OCI-LY1 (cell line): ENCODE data around the gene FCN1.

Experiments used
- H2AFZ ChIP-seq: fragments of 200-600 bp; sonication (generic), shearing (Covaris generic); 2 replicates; pipeline ENCODE4 v1.6.0; 2014; ENCODE audit warnings: antibody characterized with exemption, mild to moderate bottlenecking, low read length
- H3F3A ChIP-seq: fragments of 200-600 bp; sonication (generic), shearing (Covaris generic); 2 replicates; pipeline ENCODE4 v1.6.0; 2014; ENCODE audit warnings: mild to moderate bottlenecking, antibody characterized with exemption, low read length, moderate library complexity; ENCODE audit not compliant: insufficient read depth
- H3K27ac ChIP-seq: fragments of 200-600 bp; sonication (generic); 2 replicates; pipeline ENCODE4 v1.5.1; 2014; ENCODE audit warnings: low read length, mixed run types, mild to moderate bottlenecking, low read depth; ENCODE audit not compliant: poor library complexity, severe bottlenecking
- H3K27me3 ChIP-seq: fragments of 200-600 bp; sonication (generic); 2 replicates; pipeline ENCODE4 v1.6.0; 2014; ENCODE audit warnings: antibody characterized with exemption, mild to moderate bottlenecking, low read length, moderate library complexity; ENCODE audit not compliant: insufficient read depth
- H3K36me3 ChIP-seq: fragments of 200-600 bp; sonication (generic); 2 replicates; pipeline ENCODE4 v1.6.1; 2014; ENCODE audit warnings: mild to moderate bottlenecking, antibody characterized with exemption, low read length, moderate library complexity, mixed read lengths; ENCODE audit not compliant: insufficient read depth
- H3K4me1 ChIP-seq: fragments of 200-600 bp; sonication (generic); 2 replicates; pipeline ENCODE4 v1.5.1; 2014; ENCODE audit warnings: mild to moderate bottlenecking, low read length, moderate library complexity; ENCODE audit not compliant: insufficient read depth, severe bottlenecking
- H3K4me2 ChIP-seq: fragments of 200-600 bp; sonication (generic), shearing (Covaris generic); 2 replicates; pipeline ENCODE4 v1.6.1; 2014; ENCODE audit warnings: low read length
- H3K4me3 ChIP-seq: fragments of 200-600 bp; sonication (generic); 2 replicates; pipeline ENCODE4 v1.5.1; 2014; ENCODE audit warnings: low read length, low read depth, mild to moderate bottlenecking, mixed read lengths; ENCODE audit not compliant: poor library complexity, severe bottlenecking
- H3K79me2 ChIP-seq: fragments of 200-600 bp; shearing (Covaris generic); 2 replicates; pipeline ENCODE4 v1.6.1; 2016; ENCODE audit warnings: mixed run types, low read length, mixed read lengths; ENCODE audit not compliant: insufficient read depth
- H3K9ac ChIP-seq: fragments of 200-600 bp; sonication (generic), shearing (Covaris generic); 2 replicates; pipeline ENCODE4 v1.6.1; 2014; ENCODE audit warnings: mild to moderate bottlenecking, low read length, mixed read lengths
- H3K9me2 ChIP-seq: fragments of 200-600 bp; sonication (generic), shearing (Covaris generic); 2 replicates; pipeline ENCODE4 v1.6.1; 2014; ENCODE audit warnings: low read depth, mild to moderate bottlenecking, low read length, mixed read lengths
- H3K9me3 ChIP-seq: fragments of 200-600 bp; shearing (Covaris generic); 2 replicates; pipeline ENCODE4 v1.6.1; 2014; ENCODE audit warnings: low read length, mixed read lengths
- H4K20me1 ChIP-seq: fragments of 200-600 bp; sonication (generic), shearing (Covaris generic); 2 replicates; pipeline ENCODE4 v1.6.0; 2016; ENCODE audit warnings: mild to moderate bottlenecking, low read length; ENCODE audit not compliant: insufficient read depth
- CTCF ChIP-seq: fragments of 200-600 bp; sonication (generic), shearing (Covaris generic); IDR thresholded peaks from 2 replicates; pipeline ENCODE4 v1.5.1; 2017; ENCODE audit warnings: mild to moderate bottlenecking, antibody characterized with exemption, low read length, moderate library complexity, mixed read lengths
- EZH2 ChIP-seq: fragments of 200-600 bp; sonication (generic), shearing (Covaris generic); IDR thresholded peaks from 2 replicates; pipeline ENCODE4 v1.8.0; 2017; ENCODE audit warnings: borderline replicate concordance, mixed run types, mild to moderate bottlenecking, antibody characterized with exemption, low read length, moderate library complexity, mixed read lengths

The FCN1 gene

GRCh38 chr9:134951461-134951860, 33.7 kb upstream of the FCN1 start:
- Histone ChIP-seq H3K9ac (no peak overlapping the region), H3K27ac (no peak overlapping the region), H3K36me3 (peaks cover 5% of the 10 kb centered on the region; the same call in 1 of the 2 replicates), H3K4me2 (no peak overlapping the region), H4K20me1 (no peaks in the 10 kb centered on the region), H3F3A (no peaks in the 10 kb centered on the region), H2AFZ (no peak overlapping the region), H3K9me2 (no peaks in the 10 kb centered on the region), H3K4me3 (no peak overlapping the region), H3K9me3 (peaks cover 5% of the 10 kb centered on the region; the same call in 1 of the 2 replicates), H3K4me1 (no peaks in the 10 kb centered on the region), H3K27me3 (peaks cover 19% of the 10 kb centered on the region), H3K79me2 (no peaks in the 10 kb centered on the region)
- TF ChIP-seq CTCF (no peak), EZH2 (no peak)

- TF ChIP-seq CTCF = no peak
- no peak for TF ChIP-seq EZH2
- peaks cover 5% of the 10 kb centered on the region; the same call in 1 of the 2 replicates for H3K36me3 ChIP-seq
- no peaks in the 10 kb centered on the region for H3K79me2 ChIP-seq
- H3K4me1 ChIP-seq = no peaks in the 10 kb centered on the region
- H4K20me1 ChIP-seq = no peaks in the 10 kb centered on the region
- H3K4me3 ChIP-seq = no peak overlapping the region
- no peaks in the 10 kb centered on the region for H3K9me2 ChIP-seq
- H3K4me2 ChIP-seq = no peak overlapping the region
- no peak overlapping the region for H3K27ac ChIP-seq
- no peak overlapping the region for H3K9ac ChIP-seq
- no peaks in the 10 kb centered on the region for H3F3A ChIP-seq
- H2AFZ ChIP-seq = no peak overlapping the region
- H3K9me3 ChIP-seq = peaks cover 5% of the 10 kb centered on the region; the same call in 1 of the 2 replicates
- H3K27me3 ChIP-seq = peaks cover 25% of the 10 kb centered on the region
These were observed 32.9 kb upstream of the FCN1 start for GRCh38 chr9:134950386-134951210.

GRCh38 chr9:134949681-134950385, 32.1 kb upstream of the FCN1 start:
- Histone ChIP-seq H3K4me2 (no peak overlapping the region), H4K20me1 (no peaks in the 10 kb centered on the region), H3K27ac (no peak overlapping the region), H3K79me2 (no peaks in the 10 kb centered on the region), H2AFZ (no peak overlapping the region), H3K4me1 (no peaks in the 10 kb centered on the region), H3K4me3 (no peak overlapping the region), H3K9ac (no peak overlapping the region), H3K9me3 (peaks cover 5% of the 10 kb centered on the region; the same call in 1 of the 2 replicates), H3K36me3 (peaks cover 5% of the 10 kb centered on the region; the same call in 1 of the 2 replicates), H3K27me3 (peaks cover 25% of the 10 kb centered on the region), H3K9me2 (no peaks in the 10 kb centered on the region), H3F3A (no peaks in the 10 kb centered on the region)
- TF ChIP-seq EZH2 = no peak
- no peak for TF ChIP-seq CTCF
